HG03280 (cell line): ENCODE results near the gene KCNK15.

Experiments used
- ATAC-seq: cut with Tn5 transposase; IDR thresholded peaks from one replicate; pipeline ENCODE4 v1.9.1; 2021; ENCODE audit warnings: mild to moderate bottlenecking, moderate library complexity; ENCODE audit not compliant: unreplicated experiment

The KCNK15 gene

GRCh38 chr20:44733341-44734069 is 12.2 kb upstream of the KCNK15 start:
- no peak for ATAC-seq

GRCh38 chr20:44734938-44735337 is 10.7 kb upstream of the KCNK15 start:
- no peak for ATAC-seq

- no peak for ATAC-seq
Measured at GRCh38 chr20:44735816-44736169, 9.9 kb upstream of the KCNK15 start.

GRCh38 chr20:44736170-44737021 is 9.3 kb upstream of the KCNK15 start:
- no peak for ATAC-seq

- ATAC-seq: no peak
Measured at GRCh38 chr20:44737116-44737515, 8.5 kb upstream of the KCNK15 start.

GRCh38 chr20:44738813-44739477 is 6.7 kb upstream of the KCNK15 start:
- ATAC-seq: no peak

- no peak for ATAC-seq
Measured at GRCh38 chr20:44739942-44740341, 5.7 kb upstream of the KCNK15 start.

GRCh38 chr20:44742304-44743079 is 3.2 kb upstream of the KCNK15 start:
- no peak for ATAC-seq

- ATAC-seq: no peak
Measured at GRCh38 chr20:44743080-44743701, 2.5 kb upstream of the KCNK15 start.

- ATAC-seq: no peak
Measured at GRCh38 chr20:44743916-44744655, 1.6 kb upstream of the KCNK15 start.

- no peak for ATAC-seq
Measured at GRCh38 chr20:44745122-44745597, 505 bp upstream of the KCNK15 start.

- no peak for ATAC-seq
Measured at GRCh38 chr20:44746367-44747165, 901 bp downstream of the KCNK15 start.

- ATAC-seq: no peak
Measured at GRCh38 chr20:44747166-44748004, 1.7 kb downstream of the KCNK15 start.

- ATAC-seq: no peak
Measured at GRCh38 chr20:44748005-44748370, 2.3 kb downstream of the KCNK15 start.

- ATAC-seq: no peak
Measured at GRCh38 chr20:44750081-44750805, 4.6 kb downstream of the KCNK15 start.

GRCh38 chr20:44752099-44752931 is 6.7 kb downstream of the KCNK15 start:
- ATAC-seq: no peak

- ATAC-seq: no peak
Measured at GRCh38 chr20:44754554-44754953, 8.9 kb downstream of the KCNK15 start.
